ENCODE measurements around the gene WDR64.

The WDR64 gene

GRCh38 chr1:241849345-241849695 lies 197.2 kb downstream of the WDR64 start:
- no peak for DNase-seq (ENCODE audit: low read depth, low spot score)
- H3K27ac ChIP-seq, result no peak overlapping the region
